RWPE1 (cell line): ENCODE measurements around the gene ITLN2.
"Not testable (repeated sequence)": the region's sequence is repeated elsewhere in the genome, so short reads cannot be mapped to it uniquely, and the experiment has no call there.

Experiments
- CTCF ChIA-PET: fragments of 350-600 bp; sonication (Branson Sonifier 250); formaldehyde crosslinking; extraction: SDS; loops from one replicate; lab custom pipeline; 2021; lab: Yijun Ruan, JAX
- POLR2A ChIA-PET: fragments of 400-600 bp; formaldehyde crosslinking; extraction: SDS; loops from one replicate; lab custom pipeline; 2020; ENCODE audit warnings: antibody characterized with exemption; ENCODE audit not compliant: low non-redundant PET; lab: Yijun Ruan, JAX
- DNase-seq: peaks from one replicate; pipeline ENCODE4 v3.0.0; 2012; ENCODE audit warnings: low spot score
- H3K27ac ChIP-seq: fragments of 450-650 bp; 2 replicates; pipeline ENCODE4 v1.5.1; 2017
- CTCF ChIP-seq: fragments of 450-650 bp; conservative IDR thresholded peaks from 2 replicates; pipeline ENCODE4 v1.5.1; 2017; ENCODE audit warnings: low read depth, mild to moderate bottlenecking

ITLN2 gene

GRCh38 chr1:160996178-160996577 is 41.6 kb upstream of the ITLN2 start:
- peak overlapping the region; percentile 35; the same call in 1 of the 2 replicates for H3K27ac ChIP-seq
- peak; percentile 82 for DNase-seq
- POLR2A ChIA-PET: no interaction called here

GRCh38 chr1:160993544-160994193 is 39.1 kb upstream of the ITLN2 start:
- POLR2A ChIA-PET: no interaction called here

More at GRCh38 chr1:160996178-160996577, 41.6 kb upstream of the ITLN2 start:
- CTCF ChIA-PET: interaction anchor here (1.1 kb wide), 1 partner anchor 394 kb away, joined by 3 read pairs; no protein-coding TSS in a partner anchor
- no peak for TF ChIP-seq CTCF

GRCh38 chr1:160992036-160992435 is 37.4 kb upstream of the ITLN2 start:
- DNase-seq, POLR2A ChIA-PET, H3K27ac ChIP-seq: not testable (repeated sequence)
- CTCF ChIA-PET: interaction anchor here (0.6 to 0.8 kb wide), 2 partner anchors 29 to 104 kb away, joined by 3 to 5 read pairs; partner anchors contain the start of gene F11R

More at GRCh38 chr1:160993544-160994193, 39.1 kb upstream of the ITLN2 start:
- H3K27ac ChIP-seq: no peak overlapping the region
- peak; percentile 36 for DNase-seq
- TF ChIP-seq CTCF: peak; percentile 41
- CTCF ChIA-PET: interaction anchor here (0.6 to 0.7 kb wide), 2 partner anchors 40 to 44 kb away, joined by 3 to 5 read pairs; no protein-coding TSS in a partner anchor

- DNase-seq: no peak
- CTCF ChIA-PET: interaction anchor here (0.6 kb wide), 1 partner anchor 306 kb away, joined by 5 read pairs; no protein-coding TSS in a partner anchor
- POLR2A ChIA-PET: interaction anchor here (0.7 kb wide), 1 partner anchor 113 kb away, joined by 4 read pairs; no protein-coding TSS in a partner anchor
- no peak for TF ChIP-seq CTCF
- no peak overlapping the region for H3K27ac ChIP-seq
These were observed 32.9 kb upstream of the ITLN2 start for GRCh38 chr1:160987359-160988050.

- no peak overlapping the region for H3K27ac ChIP-seq
- DNase-seq: no peak
- ChIA-PET CTCF (no interaction called here), POLR2A (no interaction called here)
- no peak for TF ChIP-seq CTCF
These were observed 31.1 kb upstream of the ITLN2 start for GRCh38 chr1:160985723-160986122.

- TF ChIP-seq CTCF: no peak
- ChIA-PET CTCF (no interaction called here), POLR2A (no interaction called here)
- no peak for DNase-seq
- H3K27ac ChIP-seq: no peak overlapping the region
These were observed 27.2 kb upstream of the ITLN2 start for GRCh38 chr1:160981584-160982411.
